Measurements from ENCODE around the gene SVBP. TPM values are rescaled to one million over a fixed set of nuclear protein-coding genes. Genes with fewer than 3 reads are reported as not detected.

The SVBP gene
- total RNA-seq, 1 experiment from 2014 or later: 41.3 TPM

GRCh38 chr1:42765832-42766740, 51.1 kb downstream of the SVBP start:
- Histone ChIP-seq H3K9me3 (ENCODE audit: control insufficient read depth, low read depth, low read length) (no peaks in the 10 kb centered on the region), H3K23ac (ENCODE audit: insufficient read length, low read depth, low read length) (no peak overlapping the region), H3K79me1 (ENCODE audit: insufficient read depth, low read depth, low read length, poor library complexity, severe bottlenecking) (no peaks in the 10 kb centered on the region), H3K4ac (ENCODE audit: low read depth, low read length) (no peak overlapping the region), H3K4me1 (ENCODE audit: insufficient read depth, low read length) (no peaks in the 10 kb centered on the region), H3K18ac (ENCODE audit: insufficient read length, low read depth, low read length) (no peak overlapping the region), H2AK5ac (ENCODE audit: insufficient read length, low read length) (no peak overlapping the region), H2BK5ac (ENCODE audit: insufficient read length, low read length) (no peak overlapping the region), H4K91ac (ENCODE audit: insufficient read length, low read depth, low read length) (no peak overlapping the region), H3K4me2 (ENCODE audit: insufficient read depth, insufficient read length, low read length) (peak overlapping the region; percentile 95), H3T11ph (ENCODE audit: low read length) (no peak overlapping the region), H4K5ac (ENCODE audit: insufficient read length, low read depth, low read length) (no peak overlapping the region), H2BK15ac (ENCODE audit: low read depth, low read length) (no peak overlapping the region), H3K56ac (ENCODE audit: insufficient read length, low read depth, low read length) (no peak overlapping the region), H3K14ac (ENCODE audit: insufficient read depth, low read length) (no peak overlapping the region; the same call in 1 of the 2 replicates), H2BK120ac (ENCODE audit: low read depth, low read length, poor library complexity, severe bottlenecking) (no peak overlapping the region), H3K27me3 (ENCODE audit: insufficient read depth, low read length) (no peaks in the 10 kb centered on the region), H2BK12ac (ENCODE audit: insufficient read length, low read depth, low read length) (no peak overlapping the region), H4K20me1 (ENCODE audit: control insufficient read depth, insufficient read depth, insufficient read length) (no peaks in the 10 kb centered on the region), H3K9ac (ENCODE audit: extremely low read depth, insufficient read length, low read length) (peak overlapping the region; percentile 71), H3K79me2 (ENCODE audit: insufficient read depth, low read length) (0 out of 2 replicates have a peak, but pooled peaks cover 3% of the 10 kb centered on the region), H3K27ac (ENCODE audit: insufficient read length, low read depth, low read length) (no peak overlapping the region), H4K8ac (replicated peaks; ENCODE audit: insufficient read length, low read depth, low read length) (no peak overlapping the region), H2AFZ (ENCODE audit: low read length) (no peak overlapping the region), H3K23me2 (ENCODE audit: insufficient read length, low read depth, low read length, poor library complexity, severe bottlenecking) (peaks cover 7% of the 10 kb centered on the region), H2BK20ac (ENCODE audit: low read depth, low read length, poor library complexity, severe bottlenecking) (no peak overlapping the region)
- Mint-ChIP-seq H3K27me3 (ENCODE audit: low read depth) (no peaks in the 10 kb centered on the region), H3K9me3 (no peaks in the 10 kb centered on the region), H3K4me1 (peaks cover 8 to 9% of the 10 kb centered on the region in 2 experiments), H3K4me3 (no peak overlapping the region), H3K36me3 (ENCODE audit: insufficient read depth in 1 of 3, low read depth in 3 of 3) (peaks cover 8 to 34% (median 25%) of the 10 kb centered on the region in 3 experiments; a peak in 5 of 7 replicates), H3K27ac (peak overlapping the region in 2 of 3 experiments; percentile 6 to 87; a peak in 3 of 7 replicates)
- peak; percentile 62 for DNase-seq
- WGBS (ENCODE audit: extremely low coverage, insufficient read length, low lambda C conversion rate): no CpG with 5 or more reads among the region's 44 CpGs
- TF ChIP-seq CTCF (conservative IDR thresholded peaks at IDR 0.05): peak; percentile 64
